ENCODE measurements around the gene GLI3. TPM values are rescaled to one million over a fixed set of nuclear protein-coding genes. Genes with fewer than 3 reads are reported as not detected.

Gene GLI3
- total and polyA plus RNA-seq, 12 donors, result 1.1 to 18.0 (median 4.6) TPM

- H3K27ac ChIP-seq, result no peak overlapping the region
- TF ChIP-seq CTCF (IDR thresholded peaks at IDR 0.05), result no peak
- no peak for TF ChIP-seq POLR2A (IDR thresholded peaks at IDR 0.05)
- no peaks in the 10 kb centered on the region for H3K36me3 ChIP-seq (replicated peaks in 1 of 2)
- no peaks in the 10 kb centered on the region for H3K4me1 ChIP-seq (replicated peaks in 1 of 2)
- 35 to 70% (median 51%) methylated on average over 13 to 23 of the region's 23 CpGs for WGBS, 4 donors
- peak overlapping the region in 1 of 4 donors; percentile 12 for H3K4me3 ChIP-seq
- H3K27me3 ChIP-seq, result peaks cover 3% of the 10 kb centered on the region
- DNase-seq, result no peak
- intact Hi-C loops (cut with DNase I), result loop anchor here (5.0 to 10.0 kb wide), 5 partner anchors 35 to 935 kb away; no protein-coding TSS in a partner anchor
- H3K9me3 ChIP-seq (replicated peaks in 1 of 3), result no peaks in the 10 kb centered on the region
These were observed 294.4 kb downstream of the GLI3 start for GRCh38 chr7:41942468-41943093.

- TF ChIP-seq POLR2A (IDR thresholded peaks at IDR 0.05) (no peak), CTCF (IDR thresholded peaks at IDR 0.05) (peak; percentile 80 to 89 (median 85))
- H3K36me3 ChIP-seq (replicated peaks in 1 of 2), result no peaks in the 10 kb centered on the region
- DNase-seq, result peak; percentile 67 to 89 (median 74)
- WGBS, 4 donors, result 4 to 11% (median 7%) methylated on average over 5 to 6 of the region's 6 CpGs
- no peak overlapping the region for H3K4me3 ChIP-seq
- no peak overlapping the region for H3K27ac ChIP-seq
- H3K9me3 ChIP-seq (replicated peaks in 1 of 3), result no peaks in the 10 kb centered on the region
- peaks cover 3% of the 10 kb centered on the region for H3K27me3 ChIP-seq
- intact Hi-C loops (cut with DNase I), result loop anchor here (5.0 to 10.0 kb wide), 5 partner anchors 36 to 936 kb away; no protein-coding TSS in a partner anchor
- H3K4me1 ChIP-seq (replicated peaks in 1 of 2), result no peaks in the 10 kb centered on the region
These were observed 296.2 kb downstream of the GLI3 start for GRCh38 chr7:41940760-41941343.

- intact Hi-C loops (cut with DNase I), result no loop called here
- DNase-seq, result no peak
- no peaks in the 10 kb centered on the region for H3K4me1 ChIP-seq (replicated peaks in 1 of 2)
- no peaks in the 10 kb centered on the region for H3K36me3 ChIP-seq (replicated peaks in 1 of 2)
- TF ChIP-seq POLR2A (IDR thresholded peaks at IDR 0.05) (no peak), CTCF (IDR thresholded peaks at IDR 0.05) (no peak)
- H3K4me3 ChIP-seq, result no peak overlapping the region
- WGBS, 4 donors, result 79 to 90% (median 83%) methylated on average over 2 of the region's 2 CpGs
- H3K27me3 ChIP-seq, result peaks cover 3% of the 10 kb centered on the region
- H3K27ac ChIP-seq, result no peak overlapping the region
- no peaks in the 10 kb centered on the region for H3K9me3 ChIP-seq (replicated peaks in 1 of 3)
These were observed 298.6 kb downstream of the GLI3 start for GRCh38 chr7:41938371-41938770.

GRCh38 chr7:41933427-41933826, 303.6 kb downstream of the GLI3 start:
- H3K27ac ChIP-seq, result no peak overlapping the region
- WGBS, 4 donors, result 99 to 100% (median 99%) methylated on average over 4 of the region's 4 CpGs
- no peaks in the 10 kb centered on the region for H3K9me3 ChIP-seq (replicated peaks in 1 of 3)
- DNase-seq, result no peak
- intact Hi-C loops (cut with DNase I), result no loop called here
- H3K36me3 ChIP-seq (replicated peaks in 1 of 2), result no peaks in the 10 kb centered on the region
- H3K27me3 ChIP-seq, result no peaks in the 10 kb centered on the region
- no peak overlapping the region for H3K4me3 ChIP-seq
- H3K4me1 ChIP-seq (replicated peaks in 1 of 2), result no peaks in the 10 kb centered on the region
- no peak for TF ChIP-seq POLR2A (IDR thresholded peaks at IDR 0.05)
- TF ChIP-seq CTCF (IDR thresholded peaks at IDR 0.05), result no peak

Measured in adrenal gland (tissue), 12 donors.